ENCODE results near the gene FAM20C. TPM values are rescaled to one million over a fixed set of nuclear protein-coding genes. Genes with fewer than 3 reads are reported as not detected.
A peak's percentile ranks its signal among the peaks of the same experiment; 100 is the strongest.

The FAM20C gene
- total RNA-seq, 1 donor from 2014 or later: 42.9 TPM

- no peak overlapping the region for H3K27ac ChIP-seq
- no peaks in the 10 kb centered on the region for H3K36me3 ChIP-seq
- no peaks in the 10 kb centered on the region for H3K27me3 ChIP-seq (ENCODE audit: low read depth)
- H3K4me1 ChIP-seq: peaks cover 24% of the 10 kb centered on the region
- no peaks in the 10 kb centered on the region for H3K9me3 ChIP-seq
- DNase-seq: no peak
- TF ChIP-seq, protein P1, sequence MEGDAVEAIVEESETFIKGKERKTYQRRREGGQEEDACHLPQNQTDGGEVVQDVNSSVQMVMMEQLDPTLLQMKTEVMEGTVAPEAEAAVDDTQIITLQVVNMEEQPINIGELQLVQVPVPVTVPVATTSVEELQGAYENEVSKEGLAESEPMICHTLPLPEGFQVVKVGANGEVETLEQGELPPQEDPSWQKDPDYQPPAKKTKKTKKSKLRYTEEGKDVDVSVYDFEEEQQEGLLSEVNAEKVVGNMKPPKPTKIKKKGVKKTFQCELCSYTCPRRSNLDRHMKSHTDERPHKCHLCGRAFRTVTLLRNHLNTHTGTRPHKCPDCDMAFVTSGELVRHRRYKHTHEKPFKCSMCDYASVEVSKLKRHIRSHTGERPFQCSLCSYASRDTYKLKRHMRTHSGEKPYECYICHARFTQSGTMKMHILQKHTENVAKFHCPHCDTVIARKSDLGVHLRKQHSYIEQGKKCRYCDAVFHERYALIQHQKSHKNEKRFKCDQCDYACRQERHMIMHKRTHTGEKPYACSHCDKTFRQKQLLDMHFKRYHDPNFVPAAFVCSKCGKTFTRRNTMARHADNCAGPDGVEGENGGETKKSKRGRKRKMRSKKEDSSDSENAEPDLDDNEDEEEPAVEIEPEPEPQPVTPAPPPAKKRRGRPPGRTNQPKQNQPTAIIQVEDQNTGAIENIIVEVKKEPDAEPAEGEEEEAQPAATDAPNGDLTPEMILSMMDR (IDR thresholded peaks at IDR 0.05): no peak
- ATAC-seq: no peak
- H3K4me3 ChIP-seq: no peak overlapping the region
- intact Hi-C loops (cut with DNase I): no loop called here
These were observed 2.7 kb upstream of the FAM20C start for GRCh38 chr7:189719-190118.

DNA sequence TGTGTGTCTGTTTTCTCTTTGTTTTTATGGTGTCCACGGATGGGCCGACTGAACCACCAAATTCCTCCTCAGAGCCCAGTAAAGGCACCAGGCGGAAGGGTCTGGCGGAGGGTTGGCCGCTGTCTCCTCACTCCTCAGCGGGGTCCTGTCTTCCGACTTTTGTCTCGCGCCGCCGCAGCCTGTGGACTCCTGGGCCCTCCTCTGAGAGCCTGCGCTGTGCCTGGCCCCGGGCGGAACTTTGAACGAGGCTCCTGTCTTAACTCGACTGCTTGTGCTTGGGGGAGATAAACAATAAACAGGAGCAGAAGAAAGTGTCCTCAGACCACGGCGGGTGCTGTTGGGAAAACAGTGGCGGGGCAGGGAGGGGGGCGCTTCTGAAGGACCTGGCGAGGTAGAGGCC is 2.2 kb upstream of the FAM20C start:
- DNase-seq (no peak), ATAC-seq (no peak)
- Histone ChIP-seq H3K4me3 (no peak overlapping the region), H3K36me3 (peaks cover 2% of the 10 kb centered on the region), H3K4me1 (peaks cover 24% of the 10 kb centered on the region), H3K9me3 (no peaks in the 10 kb centered on the region), H3K27ac (no peak overlapping the region), H3K27me3 (ENCODE audit: low read depth) (no peaks in the 10 kb centered on the region)
- intact Hi-C loops (cut with DNase I): no loop called here
- TF ChIP-seq, protein P1 (IDR thresholded peaks at IDR 0.05): no peak

GRCh38 chr7:191105-191980 is 1.0 kb upstream of the FAM20C start:
- DNase-seq: no peak
- H3K4me3 ChIP-seq: peak overlapping the region; percentile 70
- H3K4me1 ChIP-seq: peaks cover 36% of the 10 kb centered on the region
- H3K27me3 ChIP-seq (ENCODE audit: low read depth): no peaks in the 10 kb centered on the region
- intact Hi-C loops (cut with DNase I): no loop called here
- H3K9me3 ChIP-seq: no peaks in the 10 kb centered on the region
- TF ChIP-seq, protein P1 (IDR thresholded peaks at IDR 0.05): no peak
- peak in 1 of 2 donors; percentile 26 for ATAC-seq
- H3K36me3 ChIP-seq: peaks cover 13% of the 10 kb centered on the region
- peak overlapping the region; percentile 87 for H3K27ac ChIP-seq

GRCh38 chr7:192701-193480 is 520 bp downstream of the FAM20C start:
- TF ChIP-seq, protein P1 (IDR thresholded peaks at IDR 0.05): no peak
- intact Hi-C loops (cut with DNase I): no loop called here
- Histone ChIP-seq H3K4me3 (peak overlapping the region; percentile 70), H3K36me3 (peaks cover 29% of the 10 kb centered on the region), H3K27me3 (ENCODE audit: low read depth) (no peaks in the 10 kb centered on the region), H3K9me3 (no peaks in the 10 kb centered on the region), H3K27ac (peak overlapping the region; percentile 87), H3K4me1 (peaks cover 39% of the 10 kb centered on the region)
- DNase-seq: no peak
- no peak for ATAC-seq

GRCh38 chr7:193481-194251 is 1.3 kb downstream of the FAM20C start:
- H3K27me3 ChIP-seq (ENCODE audit: low read depth): no peaks in the 10 kb centered on the region
- DNase-seq (no peak), ATAC-seq (no peak)
- peaks cover 39% of the 10 kb centered on the region for H3K4me1 ChIP-seq
- peak overlapping the region; percentile 70 for H3K4me3 ChIP-seq
- intact Hi-C loops (cut with DNase I): no loop called here
- TF ChIP-seq, protein P1 (IDR thresholded peaks at IDR 0.05): no peak
- H3K27ac ChIP-seq: no peak overlapping the region
- peaks cover 36% of the 10 kb centered on the region for H3K36me3 ChIP-seq
- H3K9me3 ChIP-seq: no peaks in the 10 kb centered on the region

All from lower lobe of right lung (tissue), 2 donors.